Mammary epithelial cell (primary cell): ENCODE measurements around the gene ELOF1.

Experiments used
- CTCF ChIP-seq, 2 donors: IDR thresholded peaks in 1 of 2; conservative IDR thresholded peaks in 1 of 2; 2 replicates each; pipeline ENCODE4 v1.5.1; 2011 to 2012; ENCODE audit warnings: inconsistent platforms in 2 of 2, low read length in 2 of 2, mild to moderate bottlenecking in 2 of 2, control low read depth in 1 of 2, low read depth in 1 of 2; ENCODE audit not compliant: insufficient read depth in 1 of 2; ENCODE audit errors: extremely low read depth in 1 of 2
- EZH2 ChIP-seq: IDR thresholded peaks from 2 replicates; pipeline ENCODE4 v1.6.1; 2012; ENCODE audit warnings: low read length, inconsistent platforms, borderline replicate concordance

DNA sequence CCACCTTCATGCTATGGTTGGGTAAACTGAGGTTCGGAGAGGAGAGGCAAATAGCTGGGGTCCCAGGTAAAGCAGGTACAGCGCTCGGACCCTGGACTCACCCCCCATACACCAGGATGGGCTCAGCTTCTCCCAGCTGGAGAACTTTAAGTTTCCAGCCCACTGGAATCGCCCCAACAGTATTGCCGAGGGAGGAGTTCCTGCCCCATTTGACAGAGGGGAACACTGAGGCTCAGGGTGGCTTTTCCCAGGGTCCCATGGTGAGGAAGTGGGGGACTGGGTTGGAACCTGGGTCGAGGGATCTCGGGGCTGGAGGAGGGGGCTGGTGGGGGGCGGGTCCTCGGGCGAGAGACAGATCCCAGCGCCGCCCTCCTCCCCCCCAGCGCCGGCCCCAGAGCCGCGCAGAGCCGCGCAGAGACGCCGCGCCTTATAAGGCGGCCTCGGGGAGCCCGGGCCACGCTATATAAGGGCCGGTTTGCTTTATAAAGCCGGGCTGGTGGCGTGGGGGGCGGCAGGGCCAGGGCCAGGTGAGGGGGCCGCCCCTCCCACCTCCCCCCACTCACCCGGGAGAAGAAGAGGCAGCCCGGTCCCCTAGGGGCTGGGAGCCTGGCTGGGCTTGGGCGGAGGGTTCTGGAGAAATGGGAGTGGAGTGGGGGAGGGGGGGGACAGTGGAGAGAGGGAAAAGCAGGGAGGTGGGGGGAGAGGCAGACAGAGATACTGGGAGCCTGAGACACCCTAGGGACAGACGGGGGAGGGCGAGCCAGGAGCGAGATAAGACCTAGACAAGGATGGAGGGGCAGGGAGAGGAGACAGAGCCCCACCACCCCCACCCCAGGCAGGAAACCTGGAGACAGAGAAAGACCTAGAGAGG is 19.3 kb downstream of the ELOF1 start:
- TF ChIP-seq CTCF (conservative IDR thresholded peaks at IDR 0.05 in 1 of 2, IDR thresholded peaks at IDR 0.05 in 1 of 2; ENCODE audit: extremely low read depth in 1 of 2, insufficient read depth in 1 of 2, low read depth in 1 of 2, low read length in 2 of 2) (no peak), EZH2 (no peak)
